Liver (tissue), 9 donors: ENCODE measurements around the gene TAPBP. TPM values are rescaled to one million over a fixed set of nuclear protein-coding genes. Genes with fewer than 3 reads are reported as not detected.

ENCODE experiments used
- DNase-seq: peaks from one replicate; pipeline ENCODE4 v3.0.0-alpha.2; 2017; ENCODE audit warnings: low spot score
- H3K27ac ChIP-seq, 2 donors: one replicate each; pipeline ENCODE4 v1.7.0; 2013; ENCODE audit warnings: inconsistent platforms in 2 of 2, low read length in 2 of 2, control low read depth in 1 of 2, low read depth in 1 of 2, mild to moderate bottlenecking in 1 of 2
- H3K27me3 ChIP-seq, 4 donors: one replicate each; pipeline versions ENCODE4 v1.6.1 to v1.7.0; 2013; ENCODE audit warnings: low read length in 3 of 4, inconsistent platforms in 1 of 4, mild to moderate bottlenecking in 1 of 4, moderate library complexity in 1 of 4; ENCODE audit not compliant: control insufficient read depth in 4 of 4, insufficient read depth in 4 of 4
- H3K36me3 ChIP-seq, 4 donors: one replicate each; pipeline versions ENCODE4 v1.6.1 to v1.7.0; 2013; ENCODE audit warnings: low read length in 3 of 4, mild to moderate bottlenecking in 3 of 4, low read depth in 1 of 4, moderate library complexity in 1 of 4; ENCODE audit not compliant: control insufficient read depth in 4 of 4, insufficient read depth in 3 of 4
- H3K4me1 ChIP-seq, 4 donors: one replicate each; pipeline versions ENCODE4 v1.6.1 to v1.7.0; 2013; ENCODE audit warnings: low read length in 3 of 4, mild to moderate bottlenecking in 3 of 4, moderate library complexity in 1 of 4; ENCODE audit not compliant: control insufficient read depth in 4 of 4, insufficient read depth in 4 of 4
- H3K4me3 ChIP-seq, 3 donors: one replicate each; pipeline versions ENCODE4 v1.6.1 to v1.7.0; 2013; ENCODE audit warnings: low read length in 3 of 3, control low read depth in 1 of 3, low read depth in 1 of 3, mild to moderate bottlenecking in 1 of 3
- H3K9ac ChIP-seq, 2 donors: one replicate each; pipeline ENCODE4 v1.7.0; 2013; ENCODE audit warnings: low read length in 2 of 2, mild to moderate bottlenecking in 2 of 2, moderate library complexity in 2 of 2, control low read depth in 1 of 2, low read depth in 1 of 2
- H3K9me3 ChIP-seq, 4 donors: one replicate each; pipeline versions ENCODE4 v1.6.1 to v1.7.0; 2013; ENCODE audit warnings: low read length in 3 of 4; ENCODE audit not compliant: control insufficient read depth in 4 of 4
- EGR1 ChIP-seq, 2 donors: IDR thresholded peaks; 2 replicates each; pipeline ENCODE4 v1.6.1; 2016 to 2018; ENCODE audit warnings: antibody characterized with exemption in 2 of 2, low read depth in 2 of 2
- FOXA1 ChIP-seq: IDR thresholded peaks from 2 replicates; pipeline ENCODE4 v1.6.1; 2016; ENCODE audit warnings: antibody characterized with exemption
- FOXA2 ChIP-seq: IDR thresholded peaks from 2 replicates; pipeline ENCODE4 v1.6.1; 2016; ENCODE audit warnings: antibody characterized with exemption
- GABPA ChIP-seq, 2 donors: IDR thresholded peaks in 1 of 2; conservative IDR thresholded peaks in 1 of 2; 2 replicates each; pipeline ENCODE4 v1.6.1; 2016; ENCODE audit warnings: antibody characterized with exemption in 2 of 2, mild to moderate bottlenecking in 1 of 2, moderate library complexity in 1 of 2
- HNF4A ChIP-seq, 2 donors: conservative IDR thresholded peaks; 2 replicates each; pipeline ENCODE4 v1.6.1; 2016; ENCODE audit warnings: antibody characterized with exemption in 2 of 2, mild to moderate bottlenecking in 2 of 2
- HNF4G ChIP-seq: IDR thresholded peaks from 2 replicates; pipeline ENCODE4 v1.6.1; 2016; ENCODE audit warnings: antibody characterized with exemption
- JUND ChIP-seq, 2 donors: IDR thresholded peaks; 2 replicates each; pipeline ENCODE4 v1.6.1; 2016; ENCODE audit warnings: antibody characterized with exemption in 2 of 2
- NR2F2 ChIP-seq: IDR thresholded peaks from 2 replicates; pipeline ENCODE4 v1.6.1; 2016; ENCODE audit warnings: antibody characterized with exemption
- RAD21 ChIP-seq, 2 donors: IDR thresholded peaks; 2 replicates each; pipeline ENCODE4 v1.6.1; 2016; ENCODE audit warnings: antibody characterized with exemption in 2 of 2, mild to moderate bottlenecking in 2 of 2
- REST ChIP-seq: IDR thresholded peaks from 2 replicates; pipeline ENCODE4 v1.6.1; 2016; ENCODE audit warnings: antibody characterized with exemption, mild to moderate bottlenecking
- RXRA ChIP-seq, 2 donors: IDR thresholded peaks; 2 replicates each; pipeline ENCODE4 v1.6.1; 2017 to 2018; ENCODE audit warnings: antibody characterized with exemption in 2 of 2, mild to moderate bottlenecking in 1 of 2
- SP1 ChIP-seq: IDR thresholded peaks from 2 replicates; pipeline ENCODE4 v1.6.1; 2018; ENCODE audit warnings: antibody characterized with exemption, mild to moderate bottlenecking
- TAF1 ChIP-seq: conservative IDR thresholded peaks from 2 replicates; pipeline ENCODE4 v1.6.1; 2016; ENCODE audit warnings: antibody characterized with exemption, mild to moderate bottlenecking
- YY1 ChIP-seq: IDR thresholded peaks from 2 replicates; pipeline ENCODE4 v1.6.1; 2016; ENCODE audit warnings: antibody characterized with exemption, mild to moderate bottlenecking
- WGBS: extraction: QIAGEN DNeasy Blood & Tissue Kit; methylation state at CpG from one replicate; pipeline ENCODE4 v1.1.7; 2013; 5-methylcytosine and 5-hydroxymethylcytosine counted together
- polyA plus RNA-seq, 2 donors: library from polyadenylated mRNA; stranded (reverse) in 1 of 2; unstranded in 1 of 2; fragments of 200-250 nt in 1 of 2; fragments of >200 nt in 1 of 2; fragmentation: Nextera tagmentation in 1 of 2; extraction: Ambion mirVana in 1 of 2; gene quantifications; one replicate each; pipeline versions ENCODE4 v1.2.1 to v1.2.3, GENCODE V29; 2013 to 2015
- total RNA-seq, 2 donors: library from RNA; depleted of rRNA; stranded (reverse); fragments of >200 nt; gene quantifications; one replicate each; pipeline ENCODE4 v1.2.3, GENCODE V29; 2014
- TF ChIP-seq, protein P1 (sequence below): IDR thresholded peaks from 2 replicates; pipeline ENCODE4 v1.6.1; 2016; ENCODE audit warnings: antibody characterized with exemption
- TF ChIP-seq, protein P2 (sequence below): IDR thresholded peaks from 2 replicates; pipeline ENCODE4 v1.6.1; 2016; ENCODE audit warnings: antibody characterized with exemption
- TF ChIP-seq, protein P3 (sequence below): fragments of 150-350 bp; IDR thresholded peaks from 2 replicates; pipeline ENCODE4 v1.5.1; 2017; ENCODE audit warnings: improper control_type of control experiment, low read depth, low read length; ENCODE audit not compliant: missing input control
- TF ChIP-seq, protein P4 (sequence below): IDR thresholded peaks from 2 replicates; pipeline ENCODE4 v1.6.1; 2016; ENCODE audit warnings: antibody characterized with exemption
- donor health status: healthy.
- donor health status: healthy.
- donor health status: healthy.
- donor health status: healthy.
- donor health status: healthy.

TAPBP gene
- total and polyA plus RNA-seq, 4 donors, result 47.9 to 74.0 (median 51.0) TPM

DNA sequence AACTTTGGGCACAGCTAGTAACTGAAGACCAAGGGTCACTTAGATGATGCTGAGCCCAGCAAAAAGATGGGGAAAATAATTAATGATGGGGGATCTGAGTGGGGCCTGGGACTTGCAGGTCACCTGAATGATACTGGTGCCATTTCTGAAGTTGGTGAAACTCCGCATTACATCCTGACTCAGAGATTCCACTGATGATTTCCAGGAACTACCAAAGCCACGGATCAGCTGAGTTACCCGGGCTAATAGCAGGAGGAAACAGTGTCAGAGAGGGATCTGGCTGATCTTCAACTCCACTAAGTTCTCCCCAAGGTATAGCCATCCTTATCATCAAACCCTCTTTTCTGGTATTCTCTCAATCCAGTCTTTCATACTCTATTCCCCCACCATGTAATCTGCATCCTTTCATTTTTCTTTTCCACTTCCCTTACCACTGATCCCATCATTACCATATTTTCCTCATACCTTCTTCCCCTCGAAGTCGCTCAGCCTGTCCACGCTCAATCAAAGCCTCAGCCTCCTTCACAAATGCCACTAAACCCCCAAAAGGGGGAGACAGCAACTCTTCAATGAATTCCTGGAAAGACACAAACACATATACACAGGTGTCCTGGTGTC, 62.4 kb downstream of the TAPBP start:
- Histone ChIP-seq H3K27me3 (no peaks in the 10 kb centered on the region), H3K4me1 (peaks cover 2 to 29% (median 23%) of the 10 kb centered on the region in 4 donors), H3K4me3 (no peak overlapping the region), H3K36me3 (peaks cover 0 to 6% (median 3%) of the 10 kb centered on the region in 4 donors), H3K9me3 (no peaks in the 10 kb centered on the region), H3K9ac (no peak overlapping the region), H3K27ac (no peak overlapping the region)
- TF ChIP-seq FOXA2, result no peak
- no peak for TF ChIP-seq JUND (IDR thresholded peaks at IDR 0.05)
- TF ChIP-seq, protein P1, sequence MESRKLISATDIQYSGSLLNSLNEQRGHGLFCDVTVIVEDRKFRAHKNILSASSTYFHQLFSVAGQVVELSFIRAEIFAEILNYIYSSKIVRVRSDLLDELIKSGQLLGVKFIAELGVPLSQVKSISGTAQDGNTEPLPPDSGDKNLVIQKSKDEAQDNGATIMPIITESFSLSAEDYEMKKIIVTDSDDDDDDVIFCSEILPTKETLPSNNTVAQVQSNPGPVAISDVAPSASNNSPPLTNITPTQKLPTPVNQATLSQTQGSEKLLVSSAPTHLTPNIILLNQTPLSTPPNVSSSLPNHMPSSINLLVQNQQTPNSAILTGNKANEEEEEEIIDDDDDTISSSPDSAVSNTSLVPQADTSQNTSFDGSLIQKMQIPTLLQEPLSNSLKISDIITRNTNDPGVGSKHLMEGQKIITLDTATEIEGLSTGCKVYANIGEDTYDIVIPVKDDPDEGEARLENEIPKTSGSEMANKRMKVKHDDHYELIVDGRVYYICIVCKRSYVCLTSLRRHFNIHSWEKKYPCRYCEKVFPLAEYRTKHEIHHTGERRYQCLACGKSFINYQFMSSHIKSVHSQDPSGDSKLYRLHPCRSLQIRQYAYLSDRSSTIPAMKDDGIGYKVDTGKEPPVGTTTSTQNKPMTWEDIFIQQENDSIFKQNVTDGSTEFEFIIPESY, result no peak
- no peak for TF ChIP-seq HNF4A (conservative IDR thresholded peaks at IDR 0.05)
- no peak for TF ChIP-seq RAD21 (IDR thresholded peaks at IDR 0.05)
- TF ChIP-seq YY1, result no peak
- TF ChIP-seq EGR1 (IDR thresholded peaks at IDR 0.05; ENCODE audit: low read depth in 2 of 2), result no peak
- TF ChIP-seq, protein P2, sequence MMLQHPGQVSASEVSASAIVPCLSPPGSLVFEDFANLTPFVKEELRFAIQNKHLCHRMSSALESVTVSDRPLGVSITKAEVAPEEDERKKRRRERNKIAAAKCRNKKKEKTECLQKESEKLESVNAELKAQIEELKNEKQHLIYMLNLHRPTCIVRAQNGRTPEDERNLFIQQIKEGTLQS, result no peak
- TF ChIP-seq FOXA1, result no peak
- no peak for TF ChIP-seq REST
- no peak for TF ChIP-seq GABPA (IDR thresholded peaks at IDR 0.05 in 1 of 2, conservative IDR thresholded peaks at IDR 0.05 in 1 of 2)
- no peak for TF ChIP-seq RXRA (IDR thresholded peaks at IDR 0.05)
- no peak for TF ChIP-seq SP1
- no peak for TF ChIP-seq NR2F2
- TF ChIP-seq, protein P3, sequence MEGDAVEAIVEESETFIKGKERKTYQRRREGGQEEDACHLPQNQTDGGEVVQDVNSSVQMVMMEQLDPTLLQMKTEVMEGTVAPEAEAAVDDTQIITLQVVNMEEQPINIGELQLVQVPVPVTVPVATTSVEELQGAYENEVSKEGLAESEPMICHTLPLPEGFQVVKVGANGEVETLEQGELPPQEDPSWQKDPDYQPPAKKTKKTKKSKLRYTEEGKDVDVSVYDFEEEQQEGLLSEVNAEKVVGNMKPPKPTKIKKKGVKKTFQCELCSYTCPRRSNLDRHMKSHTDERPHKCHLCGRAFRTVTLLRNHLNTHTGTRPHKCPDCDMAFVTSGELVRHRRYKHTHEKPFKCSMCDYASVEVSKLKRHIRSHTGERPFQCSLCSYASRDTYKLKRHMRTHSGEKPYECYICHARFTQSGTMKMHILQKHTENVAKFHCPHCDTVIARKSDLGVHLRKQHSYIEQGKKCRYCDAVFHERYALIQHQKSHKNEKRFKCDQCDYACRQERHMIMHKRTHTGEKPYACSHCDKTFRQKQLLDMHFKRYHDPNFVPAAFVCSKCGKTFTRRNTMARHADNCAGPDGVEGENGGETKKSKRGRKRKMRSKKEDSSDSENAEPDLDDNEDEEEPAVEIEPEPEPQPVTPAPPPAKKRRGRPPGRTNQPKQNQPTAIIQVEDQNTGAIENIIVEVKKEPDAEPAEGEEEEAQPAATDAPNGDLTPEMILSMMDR, result no peak
- TF ChIP-seq TAF1, result no peak
- no peak for TF ChIP-seq HNF4G
- TF ChIP-seq, protein P4, sequence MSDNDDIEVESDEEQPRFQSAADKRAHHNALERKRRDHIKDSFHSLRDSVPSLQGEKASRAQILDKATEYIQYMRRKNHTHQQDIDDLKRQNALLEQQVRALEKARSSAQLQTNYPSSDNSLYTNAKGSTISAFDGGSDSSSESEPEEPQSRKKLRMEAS, result no peak
- no peak for DNase-seq
- 87% methylated on average over 6 of the region's 6 CpGs for WGBS
